ENCODE results near the gene GPR142. TPM values are rescaled to one million over a fixed set of nuclear protein-coding genes. Genes with fewer than 3 reads are reported as not detected.

GPR142 gene
- total RNA-seq, 2 experiments from 2014 or later: not detected

- H3K36me3 Mint-ChIP-seq: no peaks in the 10 kb centered on the region
- no peaks in the 10 kb centered on the region for H3K4me1 Mint-ChIP-seq
- no peak overlapping the region for H3K27ac Mint-ChIP-seq
- DNase-seq: no peak
- no peaks in the 10 kb centered on the region for H3K27me3 Mint-ChIP-seq
- no peak overlapping the region for H3K4me3 Mint-ChIP-seq
- H3K9me3 Mint-ChIP-seq: no peaks in the 10 kb centered on the region
These were observed 29.3 kb upstream of the GPR142 start for GRCh38 chr17:74337834-74338500.

DNA sequence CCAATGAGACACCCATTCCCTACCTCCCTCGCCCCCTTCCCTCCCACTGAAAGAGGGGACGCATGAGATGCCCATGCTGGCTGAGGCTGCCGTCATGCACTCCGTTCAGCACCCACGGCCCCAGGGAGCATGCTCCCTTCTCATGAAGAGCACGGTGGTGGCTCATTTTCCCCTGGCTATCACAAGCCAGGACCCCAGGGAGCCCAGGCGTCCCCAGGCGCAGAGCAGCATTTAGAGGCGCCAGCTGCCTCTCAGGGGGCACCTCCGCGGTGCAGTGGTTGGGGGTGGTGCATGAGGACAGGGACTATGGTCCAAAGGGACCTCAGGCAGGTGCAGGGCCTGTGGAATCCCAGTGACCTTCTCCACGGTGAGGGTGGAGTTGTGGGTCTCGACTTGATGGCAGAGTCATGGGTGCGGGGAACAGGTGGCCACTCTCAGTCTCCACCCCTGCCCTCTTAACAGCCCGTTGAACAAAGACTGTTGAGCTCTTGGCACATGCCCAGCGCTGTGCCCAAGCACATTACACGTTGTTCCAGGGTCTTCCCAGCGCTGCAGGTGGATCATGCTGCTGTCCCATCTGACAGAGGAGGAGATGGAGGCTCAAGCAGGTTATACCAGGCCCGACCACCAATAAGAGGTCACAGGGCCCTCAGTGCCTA, 27.6 kb upstream of the GPR142 start:
- Mint-ChIP-seq H3K27ac (no peak overlapping the region), H3K9me3 (no peaks in the 10 kb centered on the region), H3K36me3 (no peaks in the 10 kb centered on the region), H3K4me3 (no peak overlapping the region), H3K27me3 (no peaks in the 10 kb centered on the region), H3K4me1 (no peaks in the 10 kb centered on the region)
- no peak for DNase-seq

DNA sequence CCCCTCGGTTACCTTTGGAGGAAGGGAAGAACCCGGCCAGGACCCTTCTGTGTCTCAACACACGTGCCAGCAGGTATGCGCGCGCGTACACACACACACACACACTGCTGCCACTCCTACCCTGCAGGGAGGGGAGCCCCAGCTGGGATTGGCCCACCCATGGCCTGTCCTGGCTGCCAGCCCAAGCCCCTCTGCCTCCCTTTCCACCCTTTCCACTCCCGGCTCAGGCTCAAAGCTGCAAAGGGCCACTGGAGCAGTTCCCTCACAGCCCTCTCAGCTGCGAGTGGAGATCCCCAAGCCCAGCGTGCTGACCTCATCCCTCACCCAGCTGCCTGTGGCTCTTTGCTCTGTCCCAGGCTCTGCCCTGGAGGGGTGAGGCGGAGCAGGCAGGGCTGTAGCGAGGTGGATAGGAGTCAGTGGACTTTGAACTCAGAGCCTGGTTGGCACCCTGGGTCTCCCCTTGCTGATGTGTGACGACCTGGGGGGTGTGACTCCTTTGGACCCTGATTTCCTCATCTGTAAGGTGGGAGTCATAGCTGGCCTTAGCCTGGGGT, 26.8 kb upstream of the GPR142 start:
- H3K27me3 Mint-ChIP-seq: no peaks in the 10 kb centered on the region
- H3K36me3 Mint-ChIP-seq: no peaks in the 10 kb centered on the region
- H3K27ac Mint-ChIP-seq: no peak overlapping the region
- no peaks in the 10 kb centered on the region for H3K4me1 Mint-ChIP-seq
- no peak for DNase-seq
- H3K4me3 Mint-ChIP-seq: no peak overlapping the region
- no peaks in the 10 kb centered on the region for H3K9me3 Mint-ChIP-seq

DNA sequence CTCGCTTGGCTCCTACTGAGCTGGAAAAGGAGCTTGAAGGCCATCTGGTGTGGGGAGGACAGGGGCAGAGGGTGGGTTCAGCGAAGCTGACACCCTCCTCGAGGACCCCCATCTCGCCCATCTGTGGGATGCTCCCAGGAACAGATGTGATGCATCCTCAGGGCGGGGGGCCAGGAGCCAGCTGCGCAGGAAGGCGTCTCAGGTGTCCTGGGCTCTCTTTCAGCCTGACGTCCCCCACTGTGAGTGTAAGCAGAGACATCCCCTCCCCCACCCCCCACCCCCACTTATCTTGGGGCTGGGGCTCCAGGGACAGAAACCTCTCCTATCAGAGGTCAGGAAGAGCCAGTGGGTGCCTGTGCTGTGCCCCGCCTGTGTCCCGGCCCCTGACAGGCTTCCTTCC, 25.1 kb upstream of the GPR142 start:
- DNase-seq: no peak
- H3K4me3 Mint-ChIP-seq: no peak overlapping the region
- H3K27ac Mint-ChIP-seq: no peak overlapping the region
- no peaks in the 10 kb centered on the region for H3K36me3 Mint-ChIP-seq
- no peaks in the 10 kb centered on the region for H3K27me3 Mint-ChIP-seq
- H3K9me3 Mint-ChIP-seq: no peaks in the 10 kb centered on the region
- H3K4me1 Mint-ChIP-seq: no peaks in the 10 kb centered on the region

DNA sequence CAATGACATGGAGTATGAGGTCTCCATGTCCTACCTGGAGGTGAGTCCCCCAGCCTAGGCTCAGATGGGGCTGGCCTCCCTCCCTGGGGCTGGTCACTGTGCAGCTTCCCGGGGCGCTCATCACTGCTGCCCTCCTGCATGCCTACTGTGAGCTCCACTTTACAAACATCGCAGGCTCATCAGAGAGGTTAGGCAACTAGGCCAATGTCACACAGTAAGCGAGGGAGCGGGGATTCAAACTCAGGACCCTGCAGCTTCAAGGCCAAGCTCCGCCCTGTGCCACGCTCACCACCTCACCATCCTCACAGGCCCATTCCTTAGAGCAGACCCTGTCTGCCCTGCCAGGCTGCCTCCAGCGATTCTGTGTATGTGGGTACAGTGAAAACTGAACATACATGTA, 24.2 kb upstream of the GPR142 start:
- Mint-ChIP-seq H3K4me1 (no peaks in the 10 kb centered on the region), H3K27ac (no peak overlapping the region), H3K27me3 (no peaks in the 10 kb centered on the region), H3K9me3 (no peaks in the 10 kb centered on the region), H3K36me3 (no peaks in the 10 kb centered on the region), H3K4me3 (no peak overlapping the region)
- DNase-seq: no peak

GRCh38 chr17:74343526-74344284, 23.6 kb upstream of the GPR142 start:
- H3K27ac Mint-ChIP-seq: no peak overlapping the region
- no peaks in the 10 kb centered on the region for H3K4me1 Mint-ChIP-seq
- no peaks in the 10 kb centered on the region for H3K36me3 Mint-ChIP-seq
- no peak for DNase-seq
- H3K27me3 Mint-ChIP-seq: no peaks in the 10 kb centered on the region
- H3K4me3 Mint-ChIP-seq: no peak overlapping the region
- H3K9me3 Mint-ChIP-seq: no peaks in the 10 kb centered on the region

- no peak for DNase-seq
- Mint-ChIP-seq H3K9me3 (no peaks in the 10 kb centered on the region), H3K27me3 (no peaks in the 10 kb centered on the region), H3K27ac (no peak overlapping the region), H3K4me1 (no peaks in the 10 kb centered on the region), H3K4me3 (no peak overlapping the region), H3K36me3 (no peaks in the 10 kb centered on the region)
These were observed 22.6 kb upstream of the GPR142 start for GRCh38 chr17:74344658-74345057.

GRCh38 chr17:74345433-74346241, 21.7 kb upstream of the GPR142 start:
- no peak overlapping the region for H3K4me3 Mint-ChIP-seq
- H3K27me3 Mint-ChIP-seq: peaks cover 5% of the 10 kb centered on the region
- no peaks in the 10 kb centered on the region for H3K36me3 Mint-ChIP-seq
- DNase-seq: no peak
- H3K9me3 Mint-ChIP-seq: no peaks in the 10 kb centered on the region
- H3K27ac Mint-ChIP-seq: no peak overlapping the region
- H3K4me1 Mint-ChIP-seq: no peaks in the 10 kb centered on the region

GRCh38 chr17:74347646-74348045, 19.7 kb upstream of the GPR142 start:
- no peaks in the 10 kb centered on the region for H3K4me1 Mint-ChIP-seq
- H3K9me3 Mint-ChIP-seq: no peaks in the 10 kb centered on the region
- no peak overlapping the region for H3K27ac Mint-ChIP-seq

DNA sequence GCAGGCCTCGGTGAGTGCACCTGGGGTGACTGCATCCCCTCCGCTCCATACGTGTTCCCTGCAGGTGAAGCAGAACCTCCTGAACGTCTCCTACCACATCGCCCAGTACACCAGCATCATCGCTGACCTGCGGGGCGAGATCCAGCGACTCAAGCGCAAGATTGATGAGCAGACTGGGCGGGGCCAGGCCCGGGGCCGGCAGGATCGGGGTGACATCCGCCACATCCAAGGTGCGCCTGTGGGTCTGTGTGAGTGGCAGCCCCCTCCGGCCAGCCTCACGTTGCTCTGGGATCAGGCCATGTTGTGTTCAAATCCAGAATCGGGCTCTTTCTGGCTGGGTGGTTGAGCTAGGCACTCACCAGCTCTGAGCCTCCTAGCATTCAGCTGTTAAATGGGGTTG, 18.2 kb upstream of the GPR142 start:
- no peak overlapping the region for H3K4me3 Mint-ChIP-seq
- H3K36me3 Mint-ChIP-seq: no peaks in the 10 kb centered on the region
- DNase-seq: no peak
- no peak overlapping the region for H3K27ac Mint-ChIP-seq
- no peaks in the 10 kb centered on the region for H3K9me3 Mint-ChIP-seq
- H3K4me1 Mint-ChIP-seq: peaks cover 2% of the 10 kb centered on the region
- H3K27me3 Mint-ChIP-seq: peaks cover 33% of the 10 kb centered on the region

More at GRCh38 chr17:74347646-74348045, 19.7 kb upstream of the GPR142 start:
- Mint-ChIP-seq H3K27me3 (peaks cover 18% of the 10 kb centered on the region), H3K4me3 (no peak overlapping the region), H3K36me3 (no peaks in the 10 kb centered on the region)
- no peak for DNase-seq

DNA sequence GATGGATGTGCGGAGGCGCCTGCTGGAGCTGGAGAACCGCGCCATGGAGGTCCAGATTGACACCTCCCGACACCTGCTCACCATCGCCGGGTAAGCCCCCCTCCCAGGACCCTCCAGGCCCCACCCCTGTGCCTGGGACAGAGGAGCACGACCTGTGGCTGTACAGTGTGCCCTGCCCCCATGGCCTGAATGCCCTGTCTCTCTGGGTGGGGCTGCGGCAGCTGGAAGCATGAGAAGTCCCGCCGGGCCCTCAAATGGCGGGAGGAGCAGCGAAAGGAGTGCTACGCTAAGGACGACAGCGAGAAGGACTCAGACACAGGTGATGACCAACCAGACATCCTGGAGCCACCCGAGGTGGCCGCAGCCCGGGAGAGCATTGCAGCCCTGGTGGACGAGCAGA, 16.8 kb upstream of the GPR142 start:
- peaks cover 2% of the 10 kb centered on the region for H3K4me1 Mint-ChIP-seq
- no peak overlapping the region for H3K27ac Mint-ChIP-seq
- DNase-seq: no peak
- no peaks in the 10 kb centered on the region for H3K9me3 Mint-ChIP-seq
- no peak overlapping the region for H3K4me3 Mint-ChIP-seq
- H3K27me3 Mint-ChIP-seq: peaks cover 47% of the 10 kb centered on the region
- H3K36me3 Mint-ChIP-seq: no peaks in the 10 kb centered on the region

GRCh38 chr17:74351552-74352210, 15.6 kb upstream of the GPR142 start:
- Mint-ChIP-seq H3K27ac (no peak overlapping the region), H3K36me3 (no peaks in the 10 kb centered on the region), H3K27me3 (peaks cover 58% of the 10 kb centered on the region), H3K9me3 (no peaks in the 10 kb centered on the region), H3K4me1 (peaks cover 2% of the 10 kb centered on the region), H3K4me3 (no peak overlapping the region)
- DNase-seq: peak; percentile 41

DNA sequence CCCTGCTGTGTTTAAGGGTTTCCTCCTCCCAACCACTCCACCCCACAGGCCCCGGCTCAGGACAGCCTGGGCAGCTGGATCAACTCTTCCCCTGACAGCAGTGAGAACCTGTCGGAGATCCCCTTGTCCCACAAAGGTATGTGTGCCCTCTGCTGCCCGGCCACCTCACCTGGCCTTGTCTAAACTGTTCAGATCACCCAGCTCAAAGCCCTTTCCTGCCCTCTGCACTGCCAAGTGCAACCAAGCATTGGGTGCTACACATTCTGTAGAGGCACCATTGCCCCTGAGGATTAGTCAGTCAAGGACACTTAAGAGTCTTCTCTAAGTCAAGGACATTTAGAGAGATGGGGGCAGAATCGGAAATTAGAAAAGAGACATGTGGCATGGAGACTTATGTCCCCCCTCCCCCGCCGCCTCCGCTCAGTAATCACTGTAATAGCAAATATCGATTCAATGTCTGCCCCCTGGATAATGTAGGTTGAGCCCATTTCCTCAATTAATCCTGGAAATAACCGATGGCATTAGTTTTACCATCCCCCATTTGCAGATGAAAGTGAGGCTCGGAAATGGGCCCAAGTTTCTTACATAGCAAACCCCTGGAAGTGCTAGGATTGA, 13.8 kb upstream of the GPR142 start:
- no peak overlapping the region for H3K4me3 Mint-ChIP-seq
- H3K4me1 Mint-ChIP-seq: peaks cover 2% of the 10 kb centered on the region
- H3K9me3 Mint-ChIP-seq: no peaks in the 10 kb centered on the region

GRCh38 chr17:74354123-74354522, 13.2 kb upstream of the GPR142 start:
- Mint-ChIP-seq H3K4me1 (peaks cover 2% of the 10 kb centered on the region), H3K27ac (no peak overlapping the region), H3K36me3 (no peaks in the 10 kb centered on the region), H3K9me3 (no peaks in the 10 kb centered on the region), H3K27me3 (peaks cover 73% of the 10 kb centered on the region), H3K4me3 (no peak overlapping the region)
- DNase-seq: peak; percentile 74

More for the DNA sequence above, 13.8 kb upstream of the GPR142 start:
- H3K27ac Mint-ChIP-seq: no peak overlapping the region
- peaks cover 68% of the 10 kb centered on the region for H3K27me3 Mint-ChIP-seq
- H3K36me3 Mint-ChIP-seq: no peaks in the 10 kb centered on the region
- DNase-seq: no peak
